T-helper 9 cell (primary cell): ENCODE data around the gene HAVCR2.
"Not testable (repeated sequence)": the region's sequence is repeated elsewhere in the genome, so short reads cannot be mapped to it uniquely, and the experiment has no call there.

Experiments used
- DNase-seq: peaks from one replicate; pipeline ENCODE4 v3.0.0-alpha.2; 2020

Gene HAVCR2

DNA sequence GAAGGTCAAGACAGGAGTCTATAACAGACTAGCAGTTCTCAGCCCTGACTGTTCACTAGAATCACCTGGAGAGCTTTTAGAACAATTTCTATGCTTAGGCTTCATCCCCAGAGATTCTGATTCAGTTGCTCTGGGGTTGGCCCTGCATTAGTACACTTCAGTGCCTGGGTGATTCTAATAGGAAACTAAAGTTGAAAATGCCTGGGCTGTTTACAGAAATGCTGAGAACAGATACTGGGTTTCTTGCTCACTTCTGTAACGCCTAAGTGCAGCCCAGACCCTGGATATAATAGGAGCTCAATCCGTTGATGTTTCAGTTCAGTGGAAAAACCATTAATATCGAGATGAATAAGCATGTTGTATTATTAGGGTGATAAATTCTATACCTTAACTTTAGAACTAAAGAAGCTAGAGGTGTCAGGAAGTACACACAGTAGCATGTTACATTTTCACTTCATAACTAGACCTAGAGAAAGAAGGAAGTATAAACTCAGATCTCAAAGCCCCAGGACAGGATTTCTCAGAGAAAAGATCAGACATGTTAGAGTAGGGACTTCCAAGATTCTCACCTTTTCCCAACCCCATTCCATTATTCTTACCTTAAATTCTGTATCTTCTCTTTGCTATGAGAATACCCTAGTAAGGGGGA lies 20.4 kb downstream of the HAVCR2 start:
- no peak for DNase-seq

DNA sequence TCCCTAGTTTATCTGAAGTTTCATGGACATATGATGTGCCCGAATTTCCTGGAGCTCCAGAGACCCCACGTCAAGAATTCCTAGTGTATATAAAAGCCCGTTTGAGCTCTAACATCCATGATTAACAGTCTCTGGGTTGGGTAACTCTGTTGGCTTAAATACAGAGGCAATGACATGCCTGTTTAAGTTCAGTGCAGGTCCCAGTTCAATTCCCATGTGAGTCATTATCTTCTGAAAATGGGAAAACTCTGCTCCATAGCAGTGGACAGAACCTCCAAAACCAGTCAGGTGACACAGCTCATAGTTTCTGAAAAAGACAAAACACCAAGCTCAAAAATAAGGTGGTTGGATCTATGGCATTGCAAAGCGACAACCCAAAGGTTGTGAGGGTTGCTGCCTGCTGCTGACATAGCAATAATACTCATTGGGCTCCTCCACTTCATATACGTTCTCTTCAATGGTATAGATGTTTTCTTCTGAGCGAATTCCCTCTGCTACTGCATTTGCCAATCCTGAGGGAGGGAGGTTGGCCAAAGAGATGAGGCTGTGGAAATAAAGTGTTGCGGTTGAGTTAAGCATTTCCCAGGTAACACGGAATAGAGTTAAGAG lies 22.0 kb downstream of the HAVCR2 start:
- no peak for DNase-seq

DNA sequence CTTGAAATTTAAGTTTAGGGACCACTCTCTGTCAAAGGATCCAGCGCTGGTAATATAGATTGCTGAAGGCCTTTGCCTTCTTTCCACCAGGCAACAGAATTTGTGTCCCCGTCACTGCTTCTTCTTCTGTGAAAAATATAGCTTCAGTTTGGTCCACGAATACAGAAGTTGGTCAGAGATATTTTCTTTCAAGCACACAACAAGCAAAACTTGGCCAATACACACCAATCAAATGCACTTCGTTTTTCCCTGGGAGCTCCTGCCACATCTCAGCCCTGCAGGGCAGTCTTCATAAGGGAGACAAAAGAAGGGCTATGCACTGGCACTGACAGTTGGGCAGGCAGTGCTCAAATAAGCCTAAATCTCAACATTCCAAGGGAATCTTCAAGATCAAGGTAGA lies 22.9 kb downstream of the HAVCR2 start:
- DNase-seq = no peak

DNA sequence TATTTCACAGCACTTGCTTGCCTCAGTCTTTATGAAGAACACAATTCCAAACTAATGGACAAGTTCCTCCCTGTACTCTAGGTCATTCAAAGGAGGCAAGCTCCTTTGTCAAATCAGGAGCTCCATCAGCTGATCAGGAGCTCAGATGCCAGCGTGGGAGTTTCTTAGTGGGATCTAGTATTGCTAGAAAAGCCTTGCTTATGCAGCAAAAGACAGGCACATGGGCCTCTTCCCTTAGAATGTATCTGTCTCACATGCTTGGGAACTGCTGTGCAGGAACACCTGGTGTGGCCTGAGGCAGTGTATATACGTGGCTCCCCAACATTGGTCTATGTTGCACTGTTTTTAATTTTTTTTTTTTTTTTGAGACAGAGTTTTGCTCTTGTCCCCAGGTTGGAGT lies 28.6 kb downstream of the HAVCR2 start:
- no peak for DNase-seq

DNA sequence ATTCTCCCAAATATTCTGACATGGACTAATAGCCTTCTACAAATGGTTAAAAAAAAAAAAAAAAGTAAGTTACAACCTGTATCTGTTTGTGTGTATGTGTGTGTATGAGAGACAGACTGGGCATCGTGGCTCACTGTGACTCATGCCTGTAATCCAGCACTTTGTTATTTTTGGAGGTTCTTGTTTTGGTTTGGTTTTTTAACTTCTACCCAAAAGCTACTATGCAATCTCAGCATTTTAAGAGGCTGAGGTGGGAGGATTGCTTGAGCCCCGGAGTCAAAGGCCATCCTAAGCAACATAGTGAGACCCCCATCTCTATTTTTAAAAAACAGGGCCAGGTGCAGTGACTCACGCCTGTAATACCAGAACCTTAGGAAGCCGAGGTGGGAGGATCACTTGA lies 32.3 kb downstream of the HAVCR2 start:
- DNase-seq = no peak

DNA sequence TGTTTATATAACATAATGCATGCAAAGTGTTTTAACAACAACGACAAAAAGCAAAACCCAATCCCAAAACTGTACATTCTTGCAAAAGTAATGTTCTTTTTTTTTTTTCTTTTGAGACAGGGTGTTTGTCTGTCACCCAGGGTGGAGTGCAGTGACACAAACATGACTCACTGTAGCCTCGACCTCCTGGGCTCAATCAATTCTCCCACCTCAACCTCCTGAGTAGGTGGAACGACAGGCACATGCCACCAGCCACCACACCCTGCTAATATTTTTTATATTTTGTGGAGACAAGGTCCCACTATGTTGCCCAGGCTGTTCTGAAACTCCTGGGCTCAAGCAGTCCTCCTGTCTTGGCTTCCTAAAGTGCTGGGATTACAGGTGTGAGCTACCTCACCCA lies 36.3 kb downstream of the HAVCR2 start:
- DNase-seq = no peak

DNA sequence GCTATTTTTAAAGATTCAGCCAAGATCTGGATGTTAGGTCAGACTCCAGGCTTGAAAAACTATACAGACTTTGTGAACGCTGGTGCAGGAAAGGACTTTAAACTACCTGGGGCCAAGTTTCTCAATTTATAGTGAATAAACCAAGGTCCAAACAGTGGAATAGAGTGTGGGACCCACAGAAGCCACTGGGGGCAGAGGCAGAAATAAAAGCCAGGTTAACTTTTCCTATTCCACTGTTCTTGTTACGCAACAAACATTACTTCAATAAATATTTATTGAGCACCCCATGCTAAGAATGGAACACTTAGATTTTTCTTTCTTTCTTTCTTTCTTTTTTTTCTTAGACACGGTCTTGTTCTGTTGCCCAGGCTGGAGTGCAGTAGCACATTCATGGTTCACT lies 38.9 kb downstream of the HAVCR2 start:
- DNase-seq = no peak

DNA sequence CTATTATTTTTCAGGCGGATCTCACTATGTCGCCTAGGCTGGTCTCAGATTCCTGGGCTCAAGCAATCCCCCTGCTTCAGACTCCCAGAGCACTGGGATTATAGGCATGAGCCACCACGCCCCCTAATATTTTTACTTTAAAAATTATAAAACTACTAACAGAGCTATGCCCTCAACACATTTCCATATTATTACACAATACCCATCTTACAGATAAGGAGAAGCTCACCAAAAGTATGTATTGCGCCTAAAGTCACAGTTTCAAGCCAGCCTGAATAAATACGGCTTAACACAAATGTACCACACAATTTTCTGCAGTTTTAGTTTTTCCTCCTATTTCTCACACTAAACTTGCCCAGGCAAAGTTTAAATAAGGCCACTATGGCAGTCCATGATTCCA lies 40.1 kb downstream of the HAVCR2 start:
- DNase-seq = no peak

DNA sequence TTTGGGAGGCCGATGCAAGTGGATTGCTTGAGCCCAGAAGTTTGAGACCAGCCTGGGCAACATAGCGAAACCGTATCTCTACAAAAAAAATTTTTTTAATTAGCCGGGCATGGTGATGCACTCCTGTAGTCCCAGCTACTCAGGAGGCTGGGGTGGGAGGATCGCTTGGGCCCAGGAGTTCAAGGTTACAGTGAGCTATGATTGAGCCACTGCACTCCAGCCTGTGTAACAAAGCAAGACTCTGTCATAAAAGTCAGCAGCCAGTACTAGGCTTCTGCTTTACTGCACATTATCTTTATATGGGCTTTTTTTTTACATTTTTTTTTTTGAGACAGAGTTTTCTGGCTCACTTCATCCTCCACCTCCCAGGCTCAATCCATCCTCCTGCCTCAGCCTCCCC lies 40.5 kb downstream of the HAVCR2 start:
- no peak for DNase-seq

DNA sequence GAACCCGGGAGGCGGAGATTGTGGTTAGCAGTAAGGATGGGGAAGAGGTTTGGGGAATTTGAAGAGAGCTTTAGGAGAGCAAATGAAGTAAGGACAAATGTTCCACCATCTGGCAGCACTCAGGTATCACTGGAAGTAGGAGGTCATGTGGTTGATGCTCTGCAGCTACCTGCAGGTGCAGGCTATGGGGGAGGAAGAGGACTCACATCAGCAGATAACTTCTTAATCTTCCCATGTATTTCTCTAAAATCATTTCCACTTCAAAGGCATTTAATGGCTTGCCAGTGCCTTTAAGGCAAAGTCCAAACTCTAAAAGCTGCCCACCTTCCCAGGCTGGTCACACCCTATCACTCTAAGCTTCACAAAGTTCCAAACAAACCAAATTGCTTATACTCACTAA lies 41.8 kb downstream of the HAVCR2 start:
- no peak for DNase-seq

DNA sequence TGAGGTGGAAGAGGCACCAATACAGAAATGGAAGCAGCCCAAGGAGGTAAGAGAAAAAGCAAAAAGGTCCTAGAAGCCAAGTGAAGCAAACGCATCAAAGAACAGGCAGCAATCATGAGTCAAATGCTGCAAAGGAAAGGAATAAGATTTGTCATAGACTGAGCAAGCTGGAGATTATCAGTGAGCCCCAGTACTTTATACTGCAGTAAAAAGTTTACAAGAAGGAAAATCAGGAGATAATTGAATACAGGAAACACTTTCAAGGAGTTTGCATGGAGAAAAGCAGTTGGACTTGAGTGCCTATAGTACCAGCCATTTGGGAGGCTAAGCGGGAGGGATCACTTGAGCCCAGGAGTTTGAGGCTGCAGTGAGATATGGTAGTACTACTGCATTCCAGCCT lies 42.8 kb downstream of the HAVCR2 start:
- DNase-seq = no peak

DNA sequence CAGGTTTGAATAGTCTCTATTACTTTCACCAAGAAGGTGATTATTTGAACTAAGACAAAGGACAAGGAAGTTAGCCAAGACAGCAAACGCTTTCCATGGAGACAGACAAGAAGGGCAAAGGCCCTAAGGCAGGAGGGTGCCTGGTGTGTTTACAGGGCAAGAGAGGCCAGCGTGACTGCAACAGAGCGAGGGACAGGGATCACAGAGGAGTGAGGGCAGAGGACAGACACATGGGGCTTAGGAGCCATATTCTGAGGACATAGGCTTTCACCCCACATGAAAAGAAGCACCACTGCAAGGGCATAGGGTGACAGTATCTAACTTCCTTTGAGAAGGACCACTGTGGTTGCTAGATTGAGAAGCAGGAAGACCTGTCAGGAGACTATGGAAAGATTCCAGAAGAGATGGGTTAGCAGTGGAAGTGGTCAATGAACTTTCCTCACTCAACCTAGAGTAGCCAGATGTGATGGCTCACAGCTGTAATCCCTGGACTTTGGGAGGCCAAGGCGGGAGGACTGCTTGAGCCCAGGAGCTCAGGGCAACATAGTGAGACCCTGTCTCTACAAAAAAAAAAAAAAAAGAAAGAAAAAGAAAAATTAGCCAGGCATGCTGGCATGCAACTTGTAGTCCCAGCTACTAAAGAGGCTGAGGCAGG lies 44.9 kb downstream of the HAVCR2 start:
- no peak for DNase-seq

DNA sequence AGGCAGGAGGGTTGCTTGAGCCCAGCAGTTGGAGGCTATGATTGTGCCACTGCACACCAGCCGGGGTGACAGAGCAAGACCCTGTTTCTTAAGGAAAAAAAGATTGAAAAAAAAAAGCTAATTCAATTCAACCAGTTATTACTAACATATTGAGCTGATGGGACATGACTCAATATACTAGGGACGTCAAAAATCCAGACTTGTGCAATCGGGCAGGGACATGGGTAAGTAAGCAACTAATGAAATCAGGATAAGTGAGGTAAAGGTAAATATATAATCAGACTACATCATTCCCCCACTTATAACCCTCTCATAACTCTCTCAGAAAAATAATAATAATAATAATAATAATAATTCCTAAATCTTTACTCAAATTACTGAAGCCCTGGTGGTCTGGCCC lies 49.0 kb downstream of the HAVCR2 start:
- no peak for DNase-seq

DNA sequence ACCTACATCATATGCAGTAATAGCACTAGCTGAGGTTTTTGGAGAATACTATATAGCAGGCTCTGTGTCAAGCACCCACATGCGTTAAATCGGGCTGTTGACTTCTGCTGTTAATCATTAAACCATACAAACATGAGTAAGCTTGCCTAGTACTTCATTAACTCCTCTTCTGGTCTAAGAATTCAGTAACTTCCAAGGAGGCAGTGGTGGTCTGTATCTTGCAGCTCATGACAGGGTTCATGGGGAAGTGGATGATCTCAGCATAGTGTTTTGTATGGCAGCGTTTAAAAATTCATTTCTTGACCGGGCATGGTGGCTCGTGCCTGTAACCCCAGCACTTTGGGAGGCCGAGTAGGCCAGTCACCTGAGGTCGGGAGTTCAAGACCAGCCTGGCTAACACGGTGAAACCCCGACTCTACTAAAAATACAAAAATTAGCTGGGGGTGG lies 49.7 kb downstream of the HAVCR2 start, which contains the start of gene HAVCR1:
HAVCR1 (minus strand) TSS at position 24 of the 447 bp plus-strand sequence. CDS start 1,173 bp downstream, outside the sequence.
- no peak for DNase-seq

DNA sequence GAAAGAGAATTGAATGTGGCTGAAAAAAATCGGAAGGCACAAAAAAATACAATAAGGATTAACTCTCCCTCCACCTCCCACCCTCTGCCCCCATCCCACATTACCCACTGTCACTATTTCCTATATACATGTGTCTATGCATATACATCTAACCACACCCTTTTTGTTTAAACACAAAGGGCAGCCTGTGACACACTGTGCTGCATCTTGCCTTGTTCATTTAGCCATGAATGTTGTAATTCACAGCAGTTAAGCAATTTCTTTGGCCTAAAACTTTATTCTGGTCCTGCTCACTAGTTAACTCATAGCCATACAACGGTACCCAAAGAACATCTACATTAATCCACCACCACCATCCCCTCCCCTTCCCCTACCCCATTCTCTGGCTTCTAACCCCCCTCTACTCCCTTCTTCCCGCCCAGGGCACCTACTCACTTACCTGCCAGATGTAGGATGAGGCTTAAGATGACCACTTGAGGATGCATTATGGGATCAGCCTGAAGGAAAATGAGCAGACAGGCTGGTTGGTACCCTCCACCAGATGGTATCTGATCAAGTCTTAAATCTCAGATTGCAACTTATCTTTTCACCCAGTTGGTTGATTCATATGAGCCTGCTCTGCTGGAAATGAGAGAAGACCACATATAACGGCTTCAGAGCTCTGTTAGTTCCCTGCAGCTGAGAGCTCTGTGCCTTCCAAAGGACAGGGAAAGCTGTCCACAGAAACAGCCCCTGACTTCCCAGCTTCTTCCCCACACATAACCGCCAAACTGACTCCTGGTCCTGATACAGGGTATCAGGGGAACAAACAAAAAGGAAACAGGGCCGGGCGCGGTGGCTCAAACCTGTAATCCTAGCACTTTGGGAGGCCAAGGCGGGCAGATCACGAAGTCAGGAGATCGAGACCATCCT lies 51.1 kb downstream of the HAVCR2 start:
- DNase-seq = no peak

DNA sequence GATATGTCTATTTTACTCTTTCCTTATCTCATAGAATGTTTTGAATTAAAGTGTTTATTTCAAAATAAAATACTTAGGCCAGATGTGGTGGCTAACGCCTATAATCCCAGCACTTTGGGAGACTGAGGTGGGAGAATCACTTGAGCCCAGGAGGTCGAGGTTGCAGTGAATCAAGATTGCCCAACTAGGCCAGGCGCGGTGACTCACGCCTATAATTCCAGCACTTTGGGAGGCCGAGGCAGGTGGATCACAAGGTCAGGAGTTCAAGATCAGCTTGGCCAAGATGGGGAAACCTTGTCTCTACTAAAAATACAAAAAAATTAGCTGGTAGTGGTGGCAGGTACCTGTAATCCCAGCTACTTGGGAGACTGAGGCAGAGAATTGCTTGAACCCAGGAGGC lies 52.0 kb downstream of the HAVCR2 start:
- DNase-seq = not testable (repeated sequence)

DNA sequence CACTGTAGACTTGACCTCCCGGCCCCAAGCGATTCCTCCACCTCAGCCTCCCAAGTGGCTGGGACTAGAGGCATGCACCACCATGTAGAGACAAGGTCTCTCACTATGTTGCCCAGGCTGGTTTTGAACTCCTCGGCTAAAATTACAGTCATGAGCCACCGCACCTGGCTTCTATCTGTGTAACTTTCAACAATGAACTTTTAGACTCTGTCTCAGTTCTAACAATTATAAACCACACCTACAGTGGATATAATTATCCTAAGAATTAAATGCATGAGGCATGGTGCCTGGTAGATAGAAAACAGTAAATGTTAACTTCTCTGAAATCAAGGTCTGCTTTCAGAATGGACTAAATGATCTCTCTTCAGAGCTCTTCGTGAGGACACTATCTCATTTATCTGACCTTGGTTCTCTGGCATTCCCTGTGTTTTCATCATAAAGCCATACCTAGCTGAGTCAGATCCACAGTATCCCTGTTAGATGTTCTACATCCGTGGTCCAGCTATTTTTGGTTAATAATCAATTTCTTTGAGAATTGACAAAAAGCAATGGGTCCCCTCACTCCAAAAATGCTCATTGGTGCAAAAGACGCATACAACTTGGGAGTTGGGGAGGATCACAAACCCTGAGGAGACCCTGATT lies 57.1 kb downstream of the HAVCR2 start:
- DNase-seq = no peak

DNA sequence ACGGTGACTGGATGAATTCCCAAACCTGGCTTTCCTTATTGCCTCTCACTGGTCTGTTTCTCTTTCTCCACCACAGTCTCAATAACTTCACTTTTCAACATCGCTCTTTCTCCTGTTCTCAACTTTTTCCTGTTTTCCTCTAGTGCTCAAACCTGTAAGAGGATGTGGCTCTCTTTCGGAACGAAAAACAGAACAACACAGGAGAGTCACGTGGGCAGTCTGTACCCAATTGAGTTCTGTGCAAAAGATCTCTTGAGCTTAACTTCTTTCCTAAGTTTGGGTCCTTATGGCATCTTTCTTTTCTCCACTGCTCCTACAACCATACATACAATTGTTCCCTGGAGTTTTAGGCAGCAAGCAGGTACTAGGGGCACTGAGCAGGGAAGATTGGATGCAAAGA lies 58.8 kb downstream of the HAVCR2 start:
- no peak for DNase-seq

DNA sequence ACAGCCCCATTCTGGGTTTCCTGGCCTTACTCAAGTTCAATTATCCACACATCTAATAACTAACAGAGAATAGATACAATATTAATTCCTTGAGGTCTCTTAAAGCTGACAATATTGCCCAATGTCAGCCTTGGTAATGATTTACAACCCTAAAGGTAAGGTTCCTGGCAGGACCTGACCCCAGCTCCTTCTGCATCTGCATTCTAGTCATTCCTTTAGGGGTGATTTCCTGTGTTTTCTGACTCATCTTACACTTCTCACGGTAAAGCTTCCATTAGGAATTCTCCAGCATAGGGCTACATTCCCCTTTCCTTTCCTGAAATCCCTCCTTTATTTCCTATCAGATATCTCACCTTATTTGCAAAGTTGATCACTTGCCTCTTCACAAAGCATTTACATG lies 59.2 kb downstream of the HAVCR2 start:
- DNase-seq = no peak

DNA sequence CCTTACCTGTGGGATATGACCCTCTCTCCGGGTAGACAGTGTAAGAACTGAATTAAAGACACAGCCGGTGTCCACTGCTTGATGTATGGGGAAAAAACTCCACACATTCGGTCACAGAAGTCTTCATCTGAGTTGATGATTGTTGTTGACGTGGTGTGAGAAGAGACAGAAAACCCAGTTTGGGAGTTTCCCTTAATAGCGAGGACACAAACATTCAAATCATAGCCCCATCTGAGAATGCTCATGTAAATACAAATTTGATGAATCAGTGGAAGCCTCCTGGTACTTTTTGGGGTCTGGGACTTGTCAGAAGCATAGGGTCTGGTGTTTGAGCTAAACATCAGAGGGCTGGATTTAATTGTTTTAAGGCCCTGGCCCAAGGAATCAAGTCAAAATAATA lies 60.9 kb downstream of the HAVCR2 start:
- DNase-seq = no peak

DNA sequence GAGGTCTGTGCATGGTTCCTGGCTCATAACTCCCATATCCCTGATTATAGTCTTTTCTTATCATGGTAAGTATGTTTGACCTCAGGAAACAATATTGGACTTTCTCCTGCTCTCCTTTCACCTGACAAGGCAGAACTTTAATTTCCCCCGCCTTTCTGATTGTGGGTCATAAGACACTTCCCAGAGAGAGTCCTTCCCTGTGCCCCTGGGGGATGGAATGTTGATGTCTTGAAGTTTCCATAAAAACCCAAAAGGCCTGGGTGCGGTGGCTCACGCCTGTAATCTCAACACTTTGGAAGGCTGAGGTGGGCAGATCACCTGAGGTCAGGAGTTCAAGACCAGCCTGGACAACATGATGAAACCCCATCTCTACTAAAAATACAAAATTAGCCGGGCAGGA lies 61.8 kb downstream of the HAVCR2 start:
- DNase-seq = not testable (repeated sequence)

DNA sequence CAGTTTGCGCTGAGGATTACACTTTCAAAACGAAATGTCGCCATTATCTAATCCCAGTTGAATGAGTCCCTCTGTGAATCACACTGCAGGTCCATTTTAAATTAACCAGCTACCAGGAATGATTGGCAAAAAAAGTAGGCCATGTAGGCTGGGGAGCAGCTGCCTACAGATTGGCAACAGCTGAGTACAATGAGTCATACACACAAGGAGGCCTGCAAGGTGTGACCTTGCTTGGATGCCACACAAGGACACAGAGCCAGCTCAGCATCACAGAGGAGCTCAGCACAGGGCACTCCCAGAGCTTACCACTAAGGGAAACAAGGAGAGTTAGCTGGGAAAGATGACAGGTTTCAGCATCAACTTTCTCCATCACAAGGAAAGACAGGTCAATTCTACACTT lies 62.8 kb downstream of the HAVCR2 start:
- DNase-seq = no peak

DNA sequence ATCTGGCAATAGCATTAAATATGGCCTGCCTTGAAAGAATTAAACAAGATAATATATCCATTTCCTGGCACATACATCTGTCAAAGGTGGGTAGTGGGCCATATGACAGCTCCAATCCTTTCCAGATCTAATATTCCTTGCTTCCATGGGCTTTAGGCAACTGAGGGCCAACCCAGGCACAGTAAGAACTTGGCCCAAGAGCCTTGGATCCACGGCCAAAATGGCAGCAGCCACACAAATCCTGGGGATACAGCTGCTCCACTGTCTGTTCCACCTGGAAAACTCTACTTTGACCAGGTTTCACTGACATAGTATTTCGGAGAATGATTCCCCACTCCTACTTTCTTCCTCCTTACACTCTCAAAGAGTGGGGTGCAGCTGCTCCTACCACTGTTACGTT lies 63.2 kb downstream of the HAVCR2 start:
- no peak for DNase-seq
